ENCODE results near the gene RND3. TPM values are rescaled to one million over a fixed set of nuclear protein-coding genes. Genes with fewer than 3 reads are reported as not detected.

RND3 gene
- total and polyA plus RNA-seq, 2 of the 13 experiments (the other 11 are each of a cell fraction or from before 2014, with no cell fraction given): 0.13 to 0.42 TPM

DNA sequence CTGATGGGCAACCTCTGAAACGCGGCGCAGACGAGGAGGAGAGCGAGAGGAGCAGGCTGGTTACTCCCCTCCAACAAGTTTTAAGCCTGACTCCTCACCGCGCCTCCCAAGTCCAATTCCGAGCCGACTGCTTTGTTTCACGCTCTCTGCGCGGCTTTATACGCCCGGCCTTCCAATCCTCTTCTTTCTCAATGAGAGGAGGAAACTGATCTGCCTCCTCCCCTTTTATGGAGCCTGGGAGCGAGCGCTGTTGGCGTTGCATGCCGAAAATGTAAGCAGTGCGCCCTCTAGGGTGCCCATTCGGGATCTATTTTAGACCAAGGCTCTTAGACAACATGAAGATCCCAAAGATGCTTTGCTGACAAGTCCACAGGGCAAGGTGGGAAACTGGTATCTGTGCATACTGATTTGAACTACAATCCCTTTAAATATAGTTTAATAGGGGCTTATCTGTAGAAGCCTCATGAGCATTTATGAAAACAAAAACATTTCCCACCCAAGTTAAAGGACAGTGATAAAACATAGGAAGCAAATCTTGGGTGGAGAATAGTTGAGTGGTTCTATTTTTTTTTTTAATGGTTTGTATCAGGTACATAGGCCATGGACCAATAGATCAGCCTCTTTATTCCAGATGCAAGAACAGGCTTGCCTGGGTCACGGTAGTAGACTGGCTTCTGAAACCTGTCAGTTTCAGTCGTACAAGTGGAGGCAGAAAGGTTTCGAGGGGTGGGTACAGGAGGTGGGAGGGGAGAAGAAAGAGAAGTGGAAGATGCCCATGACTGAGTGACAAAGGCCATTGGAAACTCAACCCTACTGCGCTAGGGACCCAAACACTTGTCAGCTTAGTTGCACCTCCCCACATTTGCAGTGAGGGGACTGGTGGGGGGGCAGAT lies at the start of gene RND3 (continued):
- TF ChIP-seq, protein P1, sequence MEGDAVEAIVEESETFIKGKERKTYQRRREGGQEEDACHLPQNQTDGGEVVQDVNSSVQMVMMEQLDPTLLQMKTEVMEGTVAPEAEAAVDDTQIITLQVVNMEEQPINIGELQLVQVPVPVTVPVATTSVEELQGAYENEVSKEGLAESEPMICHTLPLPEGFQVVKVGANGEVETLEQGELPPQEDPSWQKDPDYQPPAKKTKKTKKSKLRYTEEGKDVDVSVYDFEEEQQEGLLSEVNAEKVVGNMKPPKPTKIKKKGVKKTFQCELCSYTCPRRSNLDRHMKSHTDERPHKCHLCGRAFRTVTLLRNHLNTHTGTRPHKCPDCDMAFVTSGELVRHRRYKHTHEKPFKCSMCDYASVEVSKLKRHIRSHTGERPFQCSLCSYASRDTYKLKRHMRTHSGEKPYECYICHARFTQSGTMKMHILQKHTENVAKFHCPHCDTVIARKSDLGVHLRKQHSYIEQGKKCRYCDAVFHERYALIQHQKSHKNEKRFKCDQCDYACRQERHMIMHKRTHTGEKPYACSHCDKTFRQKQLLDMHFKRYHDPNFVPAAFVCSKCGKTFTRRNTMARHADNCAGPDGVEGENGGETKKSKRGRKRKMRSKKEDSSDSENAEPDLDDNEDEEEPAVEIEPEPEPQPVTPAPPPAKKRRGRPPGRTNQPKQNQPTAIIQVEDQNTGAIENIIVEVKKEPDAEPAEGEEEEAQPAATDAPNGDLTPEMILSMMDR (CRISPR knock-in tag; IDR thresholded peaks at IDR 0.05): peak; percentile 93
- TF ChIP-seq ZKSCAN8 (CRISPR knock-in tag; IDR thresholded peaks at IDR 0.05; ENCODE audit: borderline replicate concordance): no peak
- TF ChIP-seq ZNF460 (CRISPR knock-in tag; IDR thresholded peaks at IDR 0.05; ENCODE audit: borderline replicate concordance): no peak
- no peak for TF ChIP-seq NCOA2 (CRISPR knock-in tag; IDR thresholded peaks at IDR 0.05)
- no peak for TF ChIP-seq ZFX (CRISPR knock-in tag; IDR thresholded peaks at IDR 0.05; ENCODE audit: low read depth)
- no peak for TF ChIP-seq ARNT2 (CRISPR knock-in tag; IDR thresholded peaks at IDR 0.05; ENCODE audit: low read depth)
- TF ChIP-seq, protein P2, sequence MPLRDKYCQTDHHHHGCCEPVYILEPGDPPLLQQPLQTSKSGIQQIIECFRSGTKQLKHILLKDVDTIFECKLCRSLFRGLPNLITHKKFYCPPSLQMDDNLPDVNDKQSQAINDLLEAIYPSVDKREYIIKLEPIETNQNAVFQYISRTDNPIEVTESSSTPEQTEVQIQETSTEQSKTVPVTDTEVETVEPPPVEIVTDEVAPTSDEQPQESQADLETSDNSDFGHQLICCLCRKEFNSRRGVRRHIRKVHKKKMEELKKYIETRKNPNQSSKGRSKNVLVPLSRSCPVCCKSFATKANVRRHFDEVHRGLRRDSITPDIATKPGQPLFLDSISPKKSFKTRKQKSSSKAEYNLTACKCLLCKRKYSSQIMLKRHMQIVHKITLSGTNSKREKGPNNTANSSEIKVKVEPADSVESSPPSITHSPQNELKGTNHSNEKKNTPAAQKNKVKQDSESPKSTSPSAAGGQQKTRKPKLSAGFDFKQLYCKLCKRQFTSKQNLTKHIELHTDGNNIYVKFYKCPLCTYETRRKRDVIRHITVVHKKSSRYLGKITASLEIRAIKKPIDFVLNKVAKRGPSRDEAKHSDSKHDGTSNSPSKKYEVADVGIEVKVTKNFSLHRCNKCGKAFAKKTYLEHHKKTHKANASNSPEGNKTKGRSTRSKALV (CRISPR knock-in tag; IDR thresholded peaks at IDR 0.05): 0 out of 2 replicates have a peak, but pooled peaks have one; percentile 85
- 0 out of 2 replicates have a peak, but pooled peaks have one; percentile 20 for TF ChIP-seq DR1 (CRISPR knock-in tag; IDR thresholded peaks at IDR 0.05)
- TF ChIP-seq ZEB1 (IDR thresholded peaks at IDR 0.05; ENCODE audit: insufficient replicate concordance, low read depth): no peak
- TF ChIP-seq, protein P3, sequence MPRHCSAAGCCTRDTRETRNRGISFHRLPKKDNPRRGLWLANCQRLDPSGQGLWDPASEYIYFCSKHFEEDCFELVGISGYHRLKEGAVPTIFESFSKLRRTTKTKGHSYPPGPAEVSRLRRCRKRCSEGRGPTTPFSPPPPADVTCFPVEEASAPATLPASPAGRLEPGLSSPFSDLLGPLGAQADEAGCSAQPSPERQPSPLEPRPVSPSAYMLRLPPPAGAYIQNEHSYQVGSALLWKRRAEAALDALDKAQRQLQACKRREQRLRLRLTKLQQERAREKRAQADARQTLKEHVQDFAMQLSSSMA (CRISPR knock-in tag; IDR thresholded peaks at IDR 0.05): no peak
- no peak for TF ChIP-seq MLLT10 (CRISPR knock-in tag; IDR thresholded peaks at IDR 0.05)
- TF ChIP-seq HNRNPLL (IDR thresholded peaks at IDR 0.05; ENCODE audit: low read depth, low read length, poor library complexity, severe bottlenecking): peak; percentile 95
- TF ChIP-seq ZNF10 (CRISPR knock-in tag; IDR thresholded peaks at IDR 0.05; ENCODE audit: borderline replicate concordance, low read depth): no peak
- TF ChIP-seq ZNF616 (CRISPR knock-in tag; IDR thresholded peaks at IDR 0.05; ENCODE audit: low read depth): no peak
- TF ChIP-seq THAP11 (CRISPR knock-in tag; IDR thresholded peaks at IDR 0.05): 0 out of 2 replicates have a peak, but pooled peaks have one; percentile 28
- no peak for TF ChIP-seq MXI1 (IDR thresholded peaks at IDR 0.05; ENCODE audit: borderline replicate concordance, low read depth, low read length)
- TF ChIP-seq, protein P4, sequence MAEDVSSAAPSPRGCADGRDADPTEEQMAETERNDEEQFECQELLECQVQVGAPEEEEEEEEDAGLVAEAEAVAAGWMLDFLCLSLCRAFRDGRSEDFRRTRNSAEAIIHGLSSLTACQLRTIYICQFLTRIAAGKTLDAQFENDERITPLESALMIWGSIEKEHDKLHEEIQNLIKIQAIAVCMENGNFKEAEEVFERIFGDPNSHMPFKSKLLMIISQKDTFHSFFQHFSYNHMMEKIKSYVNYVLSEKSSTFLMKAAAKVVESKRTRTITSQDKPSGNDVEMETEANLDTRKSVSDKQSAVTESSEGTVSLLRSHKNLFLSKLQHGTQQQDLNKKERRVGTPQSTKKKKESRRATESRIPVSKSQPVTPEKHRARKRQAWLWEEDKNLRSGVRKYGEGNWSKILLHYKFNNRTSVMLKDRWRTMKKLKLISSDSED (CRISPR knock-in tag; IDR thresholded peaks at IDR 0.05): no peak
- TF ChIP-seq MED8 (CRISPR knock-in tag; IDR thresholded peaks at IDR 0.05; ENCODE audit: insufficient replicate concordance): no peak
- TF ChIP-seq ZSCAN9 (CRISPR knock-in tag; IDR thresholded peaks at IDR 0.05; ENCODE audit: borderline replicate concordance): 0 out of 2 replicates have a peak, but pooled peaks have one; percentile 20
- TF ChIP-seq ZNF75D (CRISPR knock-in tag; IDR thresholded peaks at IDR 0.05; ENCODE audit: borderline replicate concordance): no peak
- no peak for TF ChIP-seq ZNF589 (CRISPR knock-in tag; conservative IDR thresholded peaks at IDR 0.05)
- peak; percentile 81; the same call in 1 of the 2 replicates for TF ChIP-seq KDM2A (CRISPR knock-in tag; IDR thresholded peaks at IDR 0.05; ENCODE audit: borderline replicate concordance, low read depth)

Data from HepG2 (cell line).